CD14-positive monocyte (primary cell): ENCODE results near the gene TTLL10. TPM values are rescaled to one million over a fixed set of nuclear protein-coding genes. Genes with fewer than 3 reads are reported as not detected.

Experiments used
- DNase-seq, 3 donors: peaks; one replicate each; pipeline ENCODE4 v3.0.0-alpha.2; 2011 to 2022
- H2AFZ ChIP-seq: 2 replicates; pipeline ENCODE4 v1.6.0; 2012; ENCODE audit warnings: mild to moderate bottlenecking, low read depth, low read length, inconsistent platforms; ENCODE audit not compliant: insufficient read depth, poor library complexity, severe bottlenecking
- H3K27ac ChIP-seq, 2 donors: 1 replicate in 1 of 2; 2 replicates in 1 of 2; pipeline ENCODE4 v1.5.1; 2012 to 2013; ENCODE audit warnings: low read length in 2 of 2, control low read depth in 1 of 2, inconsistent platforms in 1 of 2, low read depth in 1 of 2, mild to moderate bottlenecking in 1 of 2
- H3K27me3 ChIP-seq, 2 donors: one replicate each; pipeline versions ENCODE4 v1.6.0 to v1.6.1; 2011 to 2013; ENCODE audit warnings: low read length in 2 of 2; ENCODE audit not compliant: control insufficient read depth in 2 of 2, insufficient read depth in 2 of 2
- H3K36me3 ChIP-seq, 2 donors: replicated peaks in 1 of 2; 1 replicate in 1 of 2; 2 replicates in 1 of 2; pipeline versions ENCODE4 v1.5.1 to v1.6.1; 2012 to 2013; ENCODE audit warnings: low read length in 2 of 2, control low read depth in 1 of 2, inconsistent platforms in 1 of 2, mild to moderate bottlenecking in 1 of 2; ENCODE audit not compliant: insufficient read depth in 2 of 2, control insufficient read depth in 1 of 2
- H3K4me1 ChIP-seq, 2 donors: 1 replicate in 1 of 2; 2 replicates in 1 of 2; pipeline versions ENCODE4 v1.5.1 to v1.6.1; 2012 to 2013; ENCODE audit warnings: low read length in 2 of 2, control low read depth in 1 of 2, inconsistent platforms in 1 of 2, mild to moderate bottlenecking in 1 of 2, moderate library complexity in 1 of 2; ENCODE audit not compliant: insufficient read depth in 2 of 2, control insufficient read depth in 1 of 2
- H3K4me2 ChIP-seq: replicated peaks from 2 replicates; pipeline ENCODE3; 2012; ENCODE audit warnings: low read length, moderate library complexity, mild to moderate bottlenecking; ENCODE audit not compliant: poor library complexity, severe bottlenecking; ENCODE audit errors: extremely low read depth
- H3K4me3 ChIP-seq, 3 experiments: fragments of 200-600 bp in 1 of 3; sonication (generic) in 1 of 3; replicated peaks in 1 of 3; 1 replicate in 2 of 3; 2 replicates in 1 of 3; pipeline ENCODE4 v1.5.1; 2011 to 2013; ENCODE audit warnings: low read length in 3 of 3, mild to moderate bottlenecking in 3 of 3, control low read depth in 2 of 3, low read depth in 2 of 3, inconsistent platforms in 1 of 3, moderate library complexity in 1 of 3
- H3K79me2 ChIP-seq: 2 replicates; pipeline ENCODE4 v1.6.0; 2012; ENCODE audit warnings: mild to moderate bottlenecking, control low read depth, inconsistent platforms, low read length, moderate library complexity; ENCODE audit not compliant: insufficient read depth
- H3K9ac ChIP-seq: 2 replicates; pipeline ENCODE4 v1.6.0; 2017; ENCODE audit warnings: low read length, mild to moderate bottlenecking; ENCODE audit not compliant: insufficient read depth, poor library complexity, severe bottlenecking
- H3K9me3 ChIP-seq, 2 donors: replicated peaks in 1 of 2; 1 replicate in 1 of 2; 2 replicates in 1 of 2; pipeline versions ENCODE4 v1.5.1 to v1.6.1; 2012 to 2013; ENCODE audit warnings: low read length in 2 of 2, control low read depth in 1 of 2; ENCODE audit not compliant: control insufficient read depth in 1 of 2, insufficient read depth in 1 of 2
- H4K20me1 ChIP-seq: 2 replicates; pipeline ENCODE4 v1.6.0; 2012; ENCODE audit warnings: mild to moderate bottlenecking, low read length, control low read depth, moderate library complexity; ENCODE audit not compliant: insufficient read depth
- H3K27ac Mint-ChIP-seq, 7 donors: one replicate each; pipeline ENCODE4 v1.8.0; 2020; ENCODE audit warnings: mild to moderate bottlenecking in 7 of 7, mixed read lengths in 7 of 7, moderate library complexity in 6 of 7, inconsistent platforms in 2 of 7
- H3K27me3 Mint-ChIP-seq, 3 donors: one replicate each; pipeline ENCODE4 v1.8.0; 2021 to 2022; ENCODE audit warnings: low read depth in 3 of 3, mild to moderate bottlenecking in 3 of 3, mixed read lengths in 3 of 3, moderate library complexity in 3 of 3, inconsistent platforms in 1 of 3
- H3K36me3 Mint-ChIP-seq, 2 donors: one replicate each; pipeline ENCODE4 v1.8.0; 2020; ENCODE audit warnings: mixed read lengths in 2 of 2, inconsistent platforms in 1 of 2, mild to moderate bottlenecking in 1 of 2
- H3K4me1 Mint-ChIP-seq: one replicate; pipeline ENCODE4 v1.8.0; 2020; ENCODE audit warnings: mild to moderate bottlenecking, mixed read lengths
- H3K4me3 Mint-ChIP-seq, 2 donors: one replicate each; pipeline ENCODE4 v1.8.0; 2020; ENCODE audit warnings: mild to moderate bottlenecking in 2 of 2, mixed read lengths in 2 of 2, moderate library complexity in 1 of 2
- H3K9me3 Mint-ChIP-seq, 7 donors: one replicate each; pipeline ENCODE4 v1.8.0; 2020 to 2022; ENCODE audit warnings: mixed read lengths in 7 of 7, mild to moderate bottlenecking in 6 of 7, moderate library complexity in 6 of 7, inconsistent platforms in 2 of 7
- CTCF ChIP-seq: fragments of 200-600 bp; IDR thresholded peaks from one replicate; pipeline ENCODE4 v1.8.0; 2022; ENCODE audit warnings: antibody characterized with exemption, mild to moderate bottlenecking
- WGBS: methylation state at CpG from one replicate; pipeline ENCODE4 v1.1.5; 2013; ENCODE audit warnings: missing lambda C conversion rate; ENCODE audit not compliant: insufficient coverage; 5-methylcytosine and 5-hydroxymethylcytosine counted together
- intact Hi-C, 2 donors: fragments of 100-400 bp; cut with micrococcal nuclease; formaldehyde crosslinking; loops; one replicate each; pipeline versions ENCODE4 v1.15.0 to v1.15.1; 2023
- polyA plus RNA-seq, 3 donors: library from polyadenylated mRNA; depleted of rRNA in 1 of 3; unstranded in 2 of 3; stranded (reverse) in 1 of 3; fragments of 300-500 nt in 2 of 3; fragments of >200 nt in 1 of 3; fragmentation: Illumina TruSeq in 2 of 3; gene quantifications; 1 replicate in 2 of 3; 2 replicates in 1 of 3; pipeline ENCODE4 v1.2.3, GENCODE V29; 2012 to 2021

TTLL10 gene
- polyA plus RNA-seq, 3 donors, result 0.06 TPM; not detected in 2

GRCh38 chr1:1203561-1204424 is 30.1 kb downstream of the TTLL10 start:
- Histone ChIP-seq H2AFZ (no peak overlapping the region), H3K36me3 (no peaks in the 10 kb centered on the region), H3K4me1 (no peaks in the 10 kb centered on the region), H4K20me1 (no peaks in the 10 kb centered on the region), H3K79me2 (no peaks in the 10 kb centered on the region), H3K27me3 (peaks cover 7 to 49% of the 10 kb centered on the region in 2 donors), H3K9me3 (no peaks in the 10 kb centered on the region), H3K4me3 (no peak overlapping the region), H3K27ac (no peak overlapping the region), H3K9ac (no peak overlapping the region), H3K4me2 (no peak overlapping the region)
- Mint-ChIP-seq H3K9me3 (peaks cover 0 to 4% (median 2%) of the 10 kb centered on the region in 7 donors), H3K27me3 (peaks cover 39 to 73% (median 45%) of the 10 kb centered on the region in 3 donors), H3K36me3 (peaks cover 0 to 1% of the 10 kb centered on the region in 2 donors), H3K27ac (no peak overlapping the region), H3K4me1 (peaks cover 3% of the 10 kb centered on the region), H3K4me3 (no peak overlapping the region)
- no peak for TF ChIP-seq CTCF
- intact Hi-C loops, result no loop called here
- DNase-seq, result no peak
- WGBS, result 95% methylated on average over 40 of the region's 49 CpGs

- 96% methylated on average over 5 of the region's 8 CpGs for WGBS
- Histone ChIP-seq H2AFZ (no peak overlapping the region), H3K9ac (no peak overlapping the region), H3K4me2 (no peak overlapping the region), H3K79me2 (no peaks in the 10 kb centered on the region), H3K4me3 (no peak overlapping the region), H3K27ac (no peak overlapping the region), H4K20me1 (no peaks in the 10 kb centered on the region), H3K36me3 (no peaks in the 10 kb centered on the region), H3K9me3 (no peaks in the 10 kb centered on the region), H3K27me3 (peaks cover 7 to 55% of the 10 kb centered on the region in 2 donors), H3K4me1 (no peaks in the 10 kb centered on the region)
- intact Hi-C loops, result no loop called here
- TF ChIP-seq CTCF, result no peak
- no peak overlapping the region for H3K4me3 Mint-ChIP-seq
- H3K36me3 Mint-ChIP-seq, result peaks cover 0 to 1% of the 10 kb centered on the region in 2 donors
- H3K27me3 Mint-ChIP-seq, result peaks cover 45 to 77% (median 50%) of the 10 kb centered on the region in 3 donors
- H3K27ac Mint-ChIP-seq, result no peak overlapping the region
- peaks cover 0 to 5% (median 2%) of the 10 kb centered on the region in 7 donors for H3K9me3 Mint-ChIP-seq
- no peak for DNase-seq
- H3K4me1 Mint-ChIP-seq, result peaks cover 5% of the 10 kb centered on the region
Measured at GRCh38 chr1:1204425-1204920, 30.8 kb downstream of the TTLL10 start.
